ENCODE results near the gene DRGX.

The DRGX gene

GRCh38 chr10:49333192-49333591 lies 62.7 kb downstream of the DRGX start:
- DNase-seq = no peak

GRCh38 chr10:49332768-49333167 lies 63.1 kb downstream of the DRGX start:
- no peak for DNase-seq

- DNase-seq = no peak
Measured at GRCh38 chr10:49332333-49332732, 63.6 kb downstream of the DRGX start.

GRCh38 chr10:49331431-49331830 lies 64.5 kb downstream of the DRGX start:
- no peak for DNase-seq

- no peak for DNase-seq
Measured at GRCh38 chr10:49330127-49330665, 65.7 kb downstream of the DRGX start.

- no peak for DNase-seq
Measured at GRCh38 chr10:49329146-49329505, 66.8 kb downstream of the DRGX start.

GRCh38 chr10:49328401-49329145 lies 67.3 kb downstream of the DRGX start:
- DNase-seq = no peak

GRCh38 chr10:49327036-49327813 lies 68.7 kb downstream of the DRGX start:
- DNase-seq = no peak

GRCh38 chr10:49325916-49326783 lies 69.7 kb downstream of the DRGX start:
- DNase-seq = no peak

- DNase-seq = no peak
Measured at GRCh38 chr10:49325131-49325915, 70.6 kb downstream of the DRGX start.

GRCh38 chr10:49324711-49325110 lies 71.2 kb downstream of the DRGX start:
- DNase-seq = no peak

- no peak for DNase-seq
Measured at GRCh38 chr10:49323896-49324270, 72.0 kb downstream of the DRGX start.

- no peak for DNase-seq
Measured at GRCh38 chr10:49323171-49323895, 72.6 kb downstream of the DRGX start.

- DNase-seq = no peak
Measured at GRCh38 chr10:49322371-49323170, 73.3 kb downstream of the DRGX start.

- no peak for DNase-seq
Measured at GRCh38 chr10:49321021-49321420, 74.9 kb downstream of the DRGX start.

- DNase-seq = no peak
Measured at GRCh38 chr10:49320191-49320590, 75.7 kb downstream of the DRGX start.

GRCh38 chr10:49319206-49319605 lies 76.7 kb downstream of the DRGX start:
- DNase-seq = no peak

GRCh38 chr10:49318755-49319154 lies 77.1 kb downstream of the DRGX start:
- no peak for DNase-seq

- no peak for DNase-seq
Measured at GRCh38 chr10:49318028-49318427, 77.9 kb downstream of the DRGX start.

GRCh38 chr10:49314806-49315205 lies 81.1 kb downstream of the DRGX start:
- no peak for DNase-seq

All from NCI-H187 treated with DMSO at 0.1 percent for 48 hours (cell line).